ACC112 (cell line): Measurements from ENCODE around the gene MAP3K14.

Experiments used
- H2AFZ ChIP-seq: fragments of 200-600 bp; sonication (generic); one replicate; pipeline ENCODE4 v1.6.0; 2017; ENCODE audit warnings: antibody characterized with exemption, low read length; ENCODE audit not compliant: unreplicated experiment
- H3K27ac ChIP-seq: fragments of 200-600 bp; sonication (generic); 2 replicates; pipeline ENCODE4 v1.5.1; 2014; ENCODE audit warnings: low read depth, mild to moderate bottlenecking, antibody characterized with exemption, low read length, moderate library complexity
- H3K27me3 ChIP-seq: fragments of 200-600 bp; sonication (generic); 2 replicates; pipeline ENCODE4 v1.6.1; 2014; ENCODE audit warnings: mild to moderate bottlenecking, antibody characterized with exemption, low read length, moderate library complexity, mixed read lengths; ENCODE audit not compliant: insufficient read depth
- H3K36me3 ChIP-seq: fragments of 200-600 bp; sonication (generic); 2 replicates; pipeline ENCODE4 v1.6.1; 2016; ENCODE audit warnings: mild to moderate bottlenecking, antibody characterized with exemption, low read length, moderate library complexity, mixed read lengths; ENCODE audit not compliant: insufficient read depth
- H3K4me1 ChIP-seq: fragments of 200-600 bp; sonication (generic); one replicate; pipeline ENCODE4 v1.6.1; 2016; ENCODE audit warnings: low read length, mixed read lengths; ENCODE audit not compliant: insufficient read depth, unreplicated experiment, control insufficient read depth
- H3K4me3 ChIP-seq: fragments of 200-600 bp; sonication (generic); 2 replicates; pipeline ENCODE4 v1.5.1; 2014; ENCODE audit warnings: mild to moderate bottlenecking, low read depth, low read length
- H3K79me2 ChIP-seq: fragments of 200-600 bp; sonication (generic); one replicate; pipeline ENCODE4 v1.6.0; 2016; ENCODE audit warnings: low read length; ENCODE audit not compliant: control insufficient read depth, unreplicated experiment, insufficient read depth

MAP3K14 gene

GRCh38 chr17:45314741-45315647, 1.8 kb downstream of the MAP3K14 start:
- Histone ChIP-seq H3K79me2 (peaks cover 67% of the 10 kb centered on the region), H3K4me3 (peak overlapping the region; percentile 82), H3K27me3 (no peaks in the 10 kb centered on the region), H3K27ac (peak overlapping the region; percentile 77), H2AFZ (no peak overlapping the region), H3K36me3 (peaks cover 3% of the 10 kb centered on the region; the same call in 1 of the 2 replicates), H3K4me1 (peaks cover 68% of the 10 kb centered on the region)

- H3K36me3 ChIP-seq = peaks cover 3% of the 10 kb centered on the region; the same call in 1 of the 2 replicates
- peaks cover 74% of the 10 kb centered on the region for H3K79me2 ChIP-seq
- H3K27me3 ChIP-seq = no peaks in the 10 kb centered on the region
- H3K27ac ChIP-seq = peak overlapping the region; percentile 77
- no peak overlapping the region for H2AFZ ChIP-seq
- peaks cover 59% of the 10 kb centered on the region for H3K4me1 ChIP-seq
- peak overlapping the region; percentile 82 for H3K4me3 ChIP-seq
These were observed 2.7 kb downstream of the MAP3K14 start for GRCh38 chr17:45313996-45314740.

GRCh38 chr17:45313421-45313771, 3.4 kb downstream of the MAP3K14 start:
- Histone ChIP-seq H3K4me3 (peak overlapping the region; percentile 82), H3K79me2 (peaks cover 80% of the 10 kb centered on the region), H3K4me1 (peaks cover 53% of the 10 kb centered on the region), H2AFZ (no peak overlapping the region), H3K27ac (peak overlapping the region; percentile 77), H3K27me3 (no peaks in the 10 kb centered on the region), H3K36me3 (peaks cover 3% of the 10 kb centered on the region; the same call in 1 of the 2 replicates)

GRCh38 chr17:45312477-45313420, 4.1 kb downstream of the MAP3K14 start:
- H3K27ac ChIP-seq = peak overlapping the region; percentile 77

GRCh38 chr17:45311760-45312476, 4.9 kb downstream of the MAP3K14 start:
- Histone ChIP-seq H3K4me1 (peaks cover 58% of the 10 kb centered on the region), H3K79me2 (peaks cover 89% of the 10 kb centered on the region), H3K27ac (peak overlapping the region; percentile 77), H3K4me3 (peak overlapping the region; percentile 63), H2AFZ (no peak overlapping the region), H3K27me3 (no peaks in the 10 kb centered on the region), H3K36me3 (peaks cover 3% of the 10 kb centered on the region; the same call in 1 of the 2 replicates)

More at GRCh38 chr17:45312477-45313420, 4.1 kb downstream of the MAP3K14 start:
- Histone ChIP-seq H3K4me3 (peak overlapping the region; percentile 63), H3K27me3 (no peaks in the 10 kb centered on the region), H3K79me2 (peaks cover 87% of the 10 kb centered on the region), H3K4me1 (peaks cover 53% of the 10 kb centered on the region), H3K36me3 (peaks cover 3% of the 10 kb centered on the region; the same call in 1 of the 2 replicates), H2AFZ (no peak overlapping the region)

- Histone ChIP-seq H3K36me3 (peaks cover 3% of the 10 kb centered on the region), H3K4me3 (no peak overlapping the region), H3K27me3 (no peaks in the 10 kb centered on the region), H2AFZ (no peak overlapping the region), H3K79me2 (peaks cover 90% of the 10 kb centered on the region), H3K27ac (peak overlapping the region; percentile 77), H3K4me1 (peaks cover 63% of the 10 kb centered on the region)
These were observed 5.4 kb downstream of the MAP3K14 start for GRCh38 chr17:45311401-45311759.

GRCh38 chr17:45310380-45311324, 6.2 kb downstream of the MAP3K14 start:
- Histone ChIP-seq H3K79me2 (peaks cover 90% of the 10 kb centered on the region), H3K27me3 (no peaks in the 10 kb centered on the region), H3K36me3 (peaks cover 3% of the 10 kb centered on the region), H3K27ac (peak overlapping the region; percentile 77), H3K4me3 (no peak overlapping the region), H3K4me1 (peaks cover 70% of the 10 kb centered on the region), H2AFZ (no peak overlapping the region)

- no peak overlapping the region for H2AFZ ChIP-seq
- peak overlapping the region; percentile 92; the same call in 1 of the 2 replicates for H3K27ac ChIP-seq
- H3K79me2 ChIP-seq = peaks cover 87% of the 10 kb centered on the region
- H3K36me3 ChIP-seq = peaks cover 7% of the 10 kb centered on the region
- H3K4me1 ChIP-seq = peaks cover 75% of the 10 kb centered on the region
- H3K4me3 ChIP-seq = no peak overlapping the region
- H3K27me3 ChIP-seq = no peaks in the 10 kb centered on the region
These were observed 7.4 kb downstream of the MAP3K14 start for GRCh38 chr17:45309400-45309799.

GRCh38 chr17:45308840-45309239, 8.0 kb downstream of the MAP3K14 start:
- H3K4me3 ChIP-seq = no peak overlapping the region
- H3K27ac ChIP-seq = peak overlapping the region; percentile 92
- peaks cover 10% of the 10 kb centered on the region for H3K36me3 ChIP-seq
- no peak overlapping the region for H2AFZ ChIP-seq
- peaks cover 73% of the 10 kb centered on the region for H3K4me1 ChIP-seq
- H3K27me3 ChIP-seq = no peaks in the 10 kb centered on the region
- H3K79me2 ChIP-seq = peaks cover 87% of the 10 kb centered on the region
